Sigmoid colon (tissue), 7 donors: ENCODE data around the gene CTNNA2. TPM values are rescaled to one million over a fixed set of nuclear protein-coding genes. Genes with fewer than 3 reads are reported as not detected.

ENCODE experiments used
- DNase-seq: peaks from one replicate; pipeline ENCODE4 v3.0.0-alpha.2; 2019
- H3K27ac ChIP-seq, 4 donors: fragments of 200-600 bp; sonication (generic); one replicate each; pipeline ENCODE4 v1.5.1; 2016 to 2019; ENCODE audit warnings: mild to moderate bottlenecking in 1 of 4
- H3K27me3 ChIP-seq, 3 donors: fragments of 200-600 bp; sonication (generic); one replicate each; pipeline ENCODE4 v1.5.1; 2019; ENCODE audit warnings: mild to moderate bottlenecking in 1 of 3
- H3K36me3 ChIP-seq, 4 donors: fragments of 200-600 bp; sonication (generic); one replicate each; pipeline ENCODE4 v1.5.1; 2016 to 2019
- H3K4me1 ChIP-seq, 4 donors: fragments of 200-600 bp; sonication (generic); one replicate each; pipeline ENCODE4 v1.5.1; 2017 to 2019
- H3K4me3 ChIP-seq, 4 donors: fragments of 200-600 bp; sonication (generic); one replicate each; pipeline ENCODE4 v1.5.1; 2017 to 2019; ENCODE audit warnings: mild to moderate bottlenecking in 2 of 4, moderate library complexity in 1 of 4
- H3K9me3 ChIP-seq, 4 donors: fragments of 200-600 bp in 3 of 4; sonication (generic) in 3 of 4; one replicate each; pipeline versions ENCODE4 v1.5.1 to v1.6.1; 2013 to 2019
- CTCF ChIP-seq, 4 experiments: fragments of 450-650 bp in 3 of 4; fragments of 200-600 bp in 1 of 4; IDR thresholded peaks; one replicate each; pipeline ENCODE4 v1.5.1; 2016 to 2019; ENCODE audit warnings: antibody characterized with exemption in 4 of 4, mild to moderate bottlenecking in 3 of 4, moderate library complexity in 2 of 4
- EP300 ChIP-seq, 4 donors: sonication (generic); formaldehyde crosslinking; IDR thresholded peaks; one replicate each; pipeline ENCODE4 v1.6.1; 2017; ENCODE audit warnings: antibody characterized with exemption in 4 of 4
- POLR2A ChIP-seq, 2 donors: fragments of 450-650 bp; IDR thresholded peaks; one replicate each; pipeline ENCODE4 v1.6.1; 2016; ENCODE audit warnings: antibody characterized with exemption in 2 of 2, mild to moderate bottlenecking in 2 of 2, moderate library complexity in 2 of 2
- POLR2AphosphoS5 ChIP-seq, 4 donors: sonication (generic); formaldehyde crosslinking; IDR thresholded peaks; one replicate each; pipeline ENCODE4 v1.6.1; 2017; ENCODE audit warnings: antibody characterized with exemption in 4 of 4
- WGBS, 2 donors: extraction: QIAGEN DNeasy Blood & Tissue Kit; methylation state at CpG; one replicate each; pipeline ENCODE4 v1.1.7; 2013; 5-methylcytosine and 5-hydroxymethylcytosine counted together
- intact Hi-C: fragments of 100-400 bp; cut with DNase I; formaldehyde crosslinking; loops from one replicate; pipeline ENCODE4 v1.15.1; 2023
- polyA plus RNA-seq, 3 donors: library from polyadenylated mRNA; stranded (reverse); fragments of 200-250 nt; gene quantifications; one replicate each; pipeline ENCODE4 v1.2.3, GENCODE V29; 2013
- total RNA-seq, 4 donors: library from RNA; depleted of rRNA; stranded (reverse); fragments of >200 nt; gene quantifications; one replicate each; pipeline ENCODE4 v1.1.0, GENCODE V29; 2016
- donor health status: healthy with polysubstance abuse.
- donor health status: Bipolar disorder and iron deficiency.
- donor health status: healthy.

The CTNNA2 gene
- total and polyA plus RNA-seq, 7 donors, result 1.4 to 8.6 (median 3.8) TPM; not detected in 2

DNA sequence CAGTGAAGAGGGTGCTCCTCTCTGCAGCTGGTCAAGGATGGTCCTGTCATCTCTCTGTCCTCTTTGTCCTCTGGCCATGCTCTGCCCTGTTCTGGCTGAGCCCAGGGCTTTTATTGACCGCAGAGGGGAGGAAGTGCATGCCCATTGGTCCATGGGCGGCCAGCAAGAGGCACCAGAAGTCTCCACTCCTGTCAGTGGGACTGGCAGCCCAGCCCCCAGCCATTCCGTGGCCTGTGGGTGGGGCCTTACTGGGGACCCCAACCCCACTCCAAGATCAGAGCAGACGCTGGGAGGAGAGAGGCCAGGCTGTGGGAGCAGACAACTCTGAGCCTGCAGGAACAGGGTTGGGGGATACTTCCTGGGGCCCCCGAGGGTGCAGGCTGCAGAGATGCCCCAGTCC, 156.9 kb downstream of the CTNNA2 start:
- peak; percentile 56 for DNase-seq
- Histone ChIP-seq H3K9me3 (no peaks in the 10 kb centered on the region), H3K4me1 (no peaks in the 10 kb centered on the region), H3K27ac (no peak overlapping the region), H3K36me3 (no peaks in the 10 kb centered on the region), H3K4me3 (no peak overlapping the region), H3K27me3 (no peaks in the 10 kb centered on the region)
- 86 to 90% methylated on average over 5 of the region's 5 CpGs for WGBS, 2 donors
- TF ChIP-seq POLR2AphosphoS5 (IDR thresholded peaks at IDR 0.05) (no peak), CTCF (IDR thresholded peaks at IDR 0.05) (no peak), EP300 (IDR thresholded peaks at IDR 0.05) (no peak), POLR2A (IDR thresholded peaks at IDR 0.05) (no peak)
- intact Hi-C loops, result no loop called here

DNA sequence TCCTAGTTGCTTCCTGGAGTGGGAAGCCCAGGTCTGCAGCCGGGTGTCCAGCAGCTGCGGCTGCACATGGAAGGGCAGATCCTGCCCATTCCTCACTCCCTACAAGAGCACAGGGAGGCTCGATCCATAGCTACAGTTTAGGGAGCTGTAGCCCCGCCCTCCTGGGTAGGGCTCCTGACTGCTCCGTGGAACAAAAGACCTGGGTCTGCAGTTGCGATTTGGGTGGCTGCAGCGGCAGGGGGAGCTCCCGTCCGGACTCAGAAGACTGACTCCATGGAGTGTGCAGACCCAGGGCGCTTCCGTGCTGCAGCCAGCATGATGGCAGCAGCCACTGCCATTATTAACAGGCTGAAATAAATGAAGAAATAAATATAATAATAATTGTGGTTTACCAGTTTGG, 157.3 kb downstream of the CTNNA2 start:
- no peak overlapping the region for H3K4me3 ChIP-seq
- no peak for DNase-seq
- H3K36me3 ChIP-seq, result no peaks in the 10 kb centered on the region
- H3K9me3 ChIP-seq, result no peaks in the 10 kb centered on the region
- no peaks in the 10 kb centered on the region for H3K27me3 ChIP-seq
- intact Hi-C loops, result no loop called here
- H3K4me1 ChIP-seq, result no peaks in the 10 kb centered on the region
- no peak overlapping the region for H3K27ac ChIP-seq
- WGBS, 2 donors, result 81 to 82% methylated on average over 11 of the region's 11 CpGs
- TF ChIP-seq CTCF (IDR thresholded peaks at IDR 0.05) (no peak), POLR2AphosphoS5 (IDR thresholded peaks at IDR 0.05) (no peak), POLR2A (IDR thresholded peaks at IDR 0.05) (no peak), EP300 (IDR thresholded peaks at IDR 0.05) (no peak)

GRCh38 chr2:79686884-79687283, 174.0 kb downstream of the CTNNA2 start:
- Histone ChIP-seq H3K4me1 (no peaks in the 10 kb centered on the region), H3K27me3 (no peaks in the 10 kb centered on the region), H3K4me3 (no peak overlapping the region), H3K9me3 (no peaks in the 10 kb centered on the region), H3K36me3 (no peaks in the 10 kb centered on the region), H3K27ac (no peak overlapping the region)
- DNase-seq, result no peak
- intact Hi-C loops, result no loop called here
- TF ChIP-seq POLR2A (IDR thresholded peaks at IDR 0.05) (no peak), EP300 (IDR thresholded peaks at IDR 0.05) (no peak), CTCF (IDR thresholded peaks at IDR 0.05) (no peak), POLR2AphosphoS5 (IDR thresholded peaks at IDR 0.05) (no peak)
- WGBS, 2 donors, result 93 to 97% methylated on average over 1 of the region's 1 CpG

GRCh38 chr2:79695248-79695647, 182.4 kb downstream of the CTNNA2 start:
- H3K36me3 ChIP-seq, result no peaks in the 10 kb centered on the region
- H3K27ac ChIP-seq, result no peak overlapping the region
- TF ChIP-seq POLR2AphosphoS5 (IDR thresholded peaks at IDR 0.05) (no peak), POLR2A (IDR thresholded peaks at IDR 0.05) (no peak), EP300 (IDR thresholded peaks at IDR 0.05) (no peak), CTCF (IDR thresholded peaks at IDR 0.05) (no peak)
- no peak overlapping the region for H3K4me3 ChIP-seq
- no peaks in the 10 kb centered on the region for H3K27me3 ChIP-seq
- intact Hi-C loops, result no loop called here
- H3K4me1 ChIP-seq, result no peaks in the 10 kb centered on the region
- H3K9me3 ChIP-seq, result no peaks in the 10 kb centered on the region
- DNase-seq, result no peak

DNA sequence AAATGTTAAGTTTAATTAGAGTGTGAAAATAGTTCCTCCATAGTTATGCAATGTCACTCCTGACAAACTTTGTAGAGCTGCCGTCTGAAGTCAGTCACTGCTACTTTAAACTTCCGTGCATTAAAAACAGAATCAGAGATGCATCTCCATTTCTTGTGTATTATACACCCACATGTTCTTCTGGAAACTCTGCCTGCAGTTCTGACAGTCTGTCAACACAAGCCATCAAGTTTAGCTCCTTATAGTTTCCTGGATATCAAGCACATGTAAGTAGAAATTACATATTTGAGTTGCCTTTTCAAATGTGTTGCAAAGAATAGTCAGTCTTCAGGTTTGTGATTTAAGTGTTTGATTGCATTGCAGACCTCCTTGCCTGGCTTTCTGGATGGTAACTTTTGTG, 184.3 kb downstream of the CTNNA2 start:
- WGBS, 2 donors, result 83 to 89% methylated on average over 2 of the region's 2 CpGs
- TF ChIP-seq EP300 (IDR thresholded peaks at IDR 0.05), result no peak
- TF ChIP-seq POLR2AphosphoS5 (IDR thresholded peaks at IDR 0.05), result no peak
- TF ChIP-seq CTCF (IDR thresholded peaks at IDR 0.05), result no peak
- TF ChIP-seq POLR2A (IDR thresholded peaks at IDR 0.05), result no peak
- no peak for DNase-seq
- Histone ChIP-seq H3K36me3 (no peaks in the 10 kb centered on the region), H3K4me3 (no peak overlapping the region), H3K27ac (no peak overlapping the region), H3K4me1 (no peaks in the 10 kb centered on the region), H3K9me3 (no peaks in the 10 kb centered on the region), H3K27me3 (no peaks in the 10 kb centered on the region)
- intact Hi-C loops, result no loop called here
